ENCODE measurements around the gene MYLK. TPM values are rescaled to one million over a fixed set of nuclear protein-coding genes. Genes with fewer than 3 reads are reported as not detected.

Gene MYLK
- total RNA-seq, 2 donors from 2014 or later: 2.1 to 52.1 TPM

DNA sequence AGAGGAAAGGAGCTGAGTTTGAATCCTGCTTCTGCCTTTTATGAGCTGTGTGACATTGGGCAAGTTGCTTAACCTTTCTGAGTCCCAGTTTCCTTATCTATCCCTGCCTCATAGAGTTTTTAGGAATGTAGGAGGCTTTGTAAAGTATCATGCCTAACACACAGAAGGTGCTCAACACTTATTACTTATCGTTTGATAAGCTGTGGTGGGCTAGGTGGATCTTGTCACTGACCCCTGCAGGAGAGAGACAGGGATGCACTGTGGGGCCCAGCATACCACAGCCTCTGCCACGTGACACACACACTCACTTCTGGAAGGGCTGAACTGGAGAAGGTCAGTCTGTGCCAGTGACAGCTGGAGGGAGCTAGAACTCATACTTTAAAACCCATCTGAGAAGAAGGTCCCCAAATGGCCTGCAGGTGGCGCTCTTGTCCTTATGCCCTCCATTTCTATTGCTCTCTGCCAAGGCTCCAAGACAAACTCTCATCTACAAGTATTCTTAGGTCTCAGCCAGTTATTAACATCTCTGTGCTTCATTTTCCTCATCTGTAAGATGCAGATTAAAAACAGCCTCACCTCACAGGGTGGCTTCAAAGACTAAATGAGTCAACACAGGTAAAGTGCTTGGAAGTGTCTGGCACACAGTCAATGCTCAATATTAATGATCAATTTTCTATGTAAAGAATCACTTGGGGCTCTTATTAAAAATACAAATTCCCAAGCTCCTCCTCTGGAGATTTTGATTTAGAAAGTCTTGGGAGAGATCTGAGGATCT, 241.8 kb downstream of the MYLK start:
- peaks cover 5% of the 10 kb centered on the region for H3K27me3 Mint-ChIP-seq
- no peaks in the 10 kb centered on the region for H3K9me3 ChIP-seq (ENCODE audit: control insufficient read depth, low read length, poor library complexity, severe bottlenecking)
- H3K4me1 Mint-ChIP-seq: peaks cover 2% of the 10 kb centered on the region
- H3K27ac Mint-ChIP-seq: no peak overlapping the region
- DNase-seq (peak; percentile 11 to 22 (median 12)), ATAC-seq (peak; percentile 40)
- H3K36me3 Mint-ChIP-seq (ENCODE audit: low read depth): no peaks in the 10 kb centered on the region
- H3K4me3 Mint-ChIP-seq: no peak overlapping the region

DNA sequence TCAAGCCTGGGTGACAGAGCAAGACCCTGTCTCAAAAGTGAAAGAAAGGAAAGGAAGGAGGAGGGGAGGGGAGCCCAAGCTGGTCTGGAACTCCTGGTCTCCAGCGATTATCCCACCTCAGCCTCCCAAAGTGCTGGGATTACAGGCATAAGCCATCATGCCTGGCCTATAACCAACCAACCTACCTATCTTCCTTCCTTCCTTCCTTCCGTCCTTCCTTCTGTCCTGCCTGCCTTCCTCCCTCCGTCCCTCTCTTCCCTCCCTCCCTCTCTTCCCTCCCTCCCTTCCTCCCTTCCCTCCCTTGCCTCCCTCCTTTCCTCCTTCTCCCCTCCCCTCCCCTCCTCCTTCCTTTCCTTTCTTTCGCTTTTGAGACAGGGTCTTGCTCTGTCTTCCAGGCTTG, 242.6 kb downstream of the MYLK start:
- peaks cover 5% of the 10 kb centered on the region for H3K27me3 Mint-ChIP-seq
- no peak overlapping the region for H3K27ac Mint-ChIP-seq
- no peak for DNase-seq
- H3K4me1 Mint-ChIP-seq: peaks cover 2% of the 10 kb centered on the region
- H3K36me3 Mint-ChIP-seq (ENCODE audit: low read depth): no peaks in the 10 kb centered on the region
- H3K9me3 ChIP-seq (ENCODE audit: control insufficient read depth, low read length, poor library complexity, severe bottlenecking): no peaks in the 10 kb centered on the region
- H3K4me3 Mint-ChIP-seq: no peak overlapping the region
- no peak for ATAC-seq

DNA sequence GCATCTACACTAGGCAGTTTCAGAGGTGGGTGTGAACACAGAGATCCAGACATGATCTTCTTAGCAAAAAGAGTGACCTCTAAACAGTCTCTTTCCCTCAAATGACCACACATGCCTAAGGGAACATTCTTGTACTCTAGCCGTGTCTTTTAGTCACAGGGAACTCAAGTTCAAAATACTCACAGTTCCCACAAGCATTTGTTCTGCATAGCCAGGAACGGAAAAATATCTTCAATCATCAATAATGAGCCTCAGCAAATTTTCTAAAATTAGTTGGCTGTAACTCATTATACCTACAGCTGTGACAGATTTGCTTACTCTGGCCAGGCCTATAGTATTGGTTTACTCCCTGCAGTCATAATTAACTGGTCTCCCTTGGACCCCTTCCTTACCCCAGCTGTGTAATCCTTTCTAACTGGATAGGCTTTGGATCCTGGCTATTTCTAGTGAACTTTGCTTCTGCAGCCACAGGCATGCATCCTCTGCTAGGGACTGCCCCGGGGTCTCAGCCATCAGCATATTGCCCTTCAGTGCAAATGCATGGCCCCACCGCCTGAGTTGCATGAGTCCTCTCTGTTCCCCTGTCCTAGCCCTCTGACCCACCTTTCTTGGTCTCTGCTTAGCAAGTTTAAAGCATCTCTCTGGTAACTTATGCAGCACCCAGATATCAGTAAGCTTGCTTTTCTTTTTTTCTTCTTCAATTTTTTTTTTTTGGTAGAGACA, 243.2 kb downstream of the MYLK start:
- no peaks in the 10 kb centered on the region for H3K9me3 ChIP-seq (ENCODE audit: control insufficient read depth, low read length, poor library complexity, severe bottlenecking)
- H3K27me3 Mint-ChIP-seq: peaks cover 5% of the 10 kb centered on the region
- H3K27ac Mint-ChIP-seq: no peak overlapping the region
- H3K4me3 Mint-ChIP-seq: no peak overlapping the region
- ATAC-seq (no peak), DNase-seq (no peak)
- no peaks in the 10 kb centered on the region for H3K36me3 Mint-ChIP-seq (ENCODE audit: low read depth)
- H3K4me1 Mint-ChIP-seq: peaks cover 2% of the 10 kb centered on the region

DNA sequence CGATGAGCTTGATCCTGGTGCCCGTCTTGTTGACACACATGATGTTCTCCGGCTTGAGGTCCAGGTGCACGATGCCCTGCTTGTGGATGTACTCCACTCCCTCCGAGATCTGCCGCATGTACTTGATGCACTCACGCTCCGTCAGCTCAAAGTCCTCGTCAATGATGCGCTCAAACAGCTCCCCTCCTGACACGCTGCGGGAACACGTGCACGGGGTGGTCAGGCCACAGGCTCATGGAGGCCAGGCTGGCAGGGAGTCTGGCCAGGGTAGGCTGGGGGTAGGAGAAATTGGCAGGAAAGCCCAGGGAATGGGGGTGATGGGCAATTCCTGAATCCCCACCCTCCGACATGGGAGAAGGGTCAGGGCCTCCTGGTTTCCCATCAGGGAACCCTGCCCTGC, 243.8 kb downstream of the MYLK start:
- no peaks in the 10 kb centered on the region for H3K9me3 ChIP-seq (ENCODE audit: control insufficient read depth, low read length, poor library complexity, severe bottlenecking)
- DNase-seq (no peak), ATAC-seq (no peak)
- H3K36me3 Mint-ChIP-seq (ENCODE audit: low read depth): peaks cover 3% of the 10 kb centered on the region
- peaks cover 5% of the 10 kb centered on the region for H3K27me3 Mint-ChIP-seq
- no peak overlapping the region for H3K4me3 Mint-ChIP-seq
- H3K4me1 Mint-ChIP-seq: peaks cover 2% of the 10 kb centered on the region
- H3K27ac Mint-ChIP-seq: no peak overlapping the region

DNA sequence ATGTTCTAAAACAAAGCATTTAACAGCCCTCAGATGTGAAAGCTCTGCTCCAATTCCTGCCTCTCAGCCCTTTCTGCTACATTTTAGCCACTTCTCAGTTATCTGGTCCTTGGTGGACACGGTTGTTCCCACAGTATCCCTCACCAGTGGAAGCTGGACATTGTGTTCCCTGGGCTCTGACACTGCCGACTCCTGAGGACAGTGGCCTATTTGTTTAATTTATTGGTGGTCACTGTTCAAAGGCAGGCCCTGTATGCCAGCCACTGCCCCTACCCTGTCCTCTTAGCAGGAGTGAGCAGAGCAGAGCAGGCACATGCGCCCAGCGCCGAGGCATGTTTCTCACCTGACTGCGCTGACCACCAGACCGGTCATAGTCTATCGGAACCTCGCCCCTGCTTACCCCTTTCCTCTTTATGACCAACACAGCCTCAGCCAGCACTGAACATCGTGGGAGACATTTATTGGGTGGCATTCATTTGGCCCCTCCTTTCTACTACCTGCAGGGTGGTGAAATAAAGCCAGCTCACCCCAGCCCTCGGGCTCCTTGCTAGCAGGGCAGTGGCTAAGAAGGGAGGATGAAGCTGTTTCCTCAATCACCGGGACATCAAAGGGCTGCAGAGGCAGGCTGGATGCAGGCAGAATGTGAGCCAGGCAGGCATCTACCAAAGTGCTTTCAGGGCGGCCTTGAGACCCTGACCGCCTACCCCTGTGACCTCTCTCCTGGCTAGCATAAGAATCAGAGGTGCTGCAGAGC, 245.0 kb downstream of the MYLK start:
- Mint-ChIP-seq H3K27me3 (peaks cover 5% of the 10 kb centered on the region), H3K4me3 (no peak overlapping the region), H3K27ac (no peak overlapping the region), H3K4me1 (peaks cover 2% of the 10 kb centered on the region), H3K36me3 (ENCODE audit: low read depth) (peaks cover 3% of the 10 kb centered on the region)
- no peaks in the 10 kb centered on the region for H3K9me3 ChIP-seq (ENCODE audit: control insufficient read depth, low read length, poor library complexity, severe bottlenecking)
- DNase-seq (no peak), ATAC-seq (no peak)

DNA sequence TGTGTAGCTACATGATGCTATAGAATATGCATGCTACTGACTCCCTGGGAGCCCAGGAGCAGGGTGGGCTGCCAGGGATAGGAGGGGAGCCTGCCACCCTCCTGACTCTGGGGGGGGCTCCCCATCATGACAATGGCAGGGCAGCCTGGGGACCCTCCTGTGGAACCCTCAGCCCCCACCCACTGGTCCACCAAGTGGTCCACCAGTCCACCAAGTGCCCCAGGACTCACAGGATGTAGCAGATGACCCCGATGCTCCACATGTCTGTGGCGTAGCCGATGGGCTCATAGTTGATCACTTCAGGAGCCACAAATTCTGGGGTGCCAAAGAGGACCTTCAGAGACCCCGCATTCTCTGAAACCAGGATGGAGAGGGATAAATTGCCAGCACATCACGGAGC, 246.3 kb downstream of the MYLK start:
- H3K9me3 ChIP-seq (ENCODE audit: control insufficient read depth, low read length, poor library complexity, severe bottlenecking): no peaks in the 10 kb centered on the region
- no peak for DNase-seq
- peaks cover 2% of the 10 kb centered on the region for H3K4me1 Mint-ChIP-seq
- H3K27ac Mint-ChIP-seq: no peak overlapping the region
- H3K36me3 Mint-ChIP-seq (ENCODE audit: low read depth): peaks cover 3% of the 10 kb centered on the region
- H3K27me3 Mint-ChIP-seq: peaks cover 5% of the 10 kb centered on the region
- no peak for ATAC-seq
- H3K4me3 Mint-ChIP-seq: no peak overlapping the region

DNA sequence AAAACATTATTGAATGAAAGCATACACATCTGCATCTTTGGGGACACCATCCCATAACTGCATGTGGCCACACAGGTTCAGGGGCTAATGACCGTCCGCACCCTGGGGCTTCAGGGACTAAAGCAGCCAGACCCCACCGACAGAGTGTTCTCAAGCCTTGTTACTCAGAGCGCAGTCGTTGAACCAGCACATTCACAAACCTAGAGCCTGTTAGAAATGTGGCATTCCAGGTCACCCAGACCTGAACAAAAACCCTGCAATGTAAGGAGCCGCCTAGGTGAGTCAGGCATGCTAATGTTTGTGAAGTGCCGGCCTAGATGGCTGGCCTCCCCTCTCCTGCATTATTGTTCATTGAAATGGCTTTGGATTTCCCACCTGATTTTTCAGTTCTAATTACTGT, 247.0 kb downstream of the MYLK start:
- H3K36me3 Mint-ChIP-seq (ENCODE audit: low read depth): peaks cover 3% of the 10 kb centered on the region
- ATAC-seq (no peak), DNase-seq (no peak)
- no peaks in the 10 kb centered on the region for H3K9me3 ChIP-seq (ENCODE audit: control insufficient read depth, low read length, poor library complexity, severe bottlenecking)
- H3K27me3 Mint-ChIP-seq: peaks cover 5% of the 10 kb centered on the region
- H3K27ac Mint-ChIP-seq: no peak overlapping the region
- H3K4me3 Mint-ChIP-seq: no peak overlapping the region
- H3K4me1 Mint-ChIP-seq: peaks cover under 1% of the 10 kb centered on the region

DNA sequence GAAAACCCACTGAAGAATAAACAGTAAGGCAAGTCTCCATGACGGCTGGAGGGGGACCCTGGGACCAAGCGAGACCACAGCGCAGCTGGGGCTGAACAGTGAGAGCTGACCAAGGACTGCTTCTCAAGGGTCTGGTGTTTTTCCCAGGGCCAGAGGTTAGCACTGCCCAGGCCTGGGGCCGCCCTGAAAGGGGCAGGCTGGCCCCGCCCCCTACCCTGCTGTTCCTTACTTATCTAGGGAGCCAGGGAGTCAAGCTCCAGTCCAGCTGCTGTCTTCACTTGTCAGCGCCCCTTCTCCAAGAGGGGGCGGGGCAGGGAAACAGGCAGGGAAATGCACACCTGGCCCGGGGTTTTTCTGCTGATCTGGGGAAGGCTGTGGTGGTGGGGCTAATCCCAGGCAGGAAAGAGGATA, 247.7 kb downstream of the MYLK start:
- no peaks in the 10 kb centered on the region for H3K4me1 Mint-ChIP-seq
- DNase-seq: no peak
- no peaks in the 10 kb centered on the region for H3K9me3 ChIP-seq (ENCODE audit: control insufficient read depth, low read length, poor library complexity, severe bottlenecking)
- peaks cover 3% of the 10 kb centered on the region for H3K36me3 Mint-ChIP-seq (ENCODE audit: low read depth)
- H3K27ac Mint-ChIP-seq: no peak overlapping the region
- no peak for ATAC-seq
- no peak overlapping the region for H3K4me3 Mint-ChIP-seq
- peaks cover 5% of the 10 kb centered on the region for H3K27me3 Mint-ChIP-seq

DNA sequence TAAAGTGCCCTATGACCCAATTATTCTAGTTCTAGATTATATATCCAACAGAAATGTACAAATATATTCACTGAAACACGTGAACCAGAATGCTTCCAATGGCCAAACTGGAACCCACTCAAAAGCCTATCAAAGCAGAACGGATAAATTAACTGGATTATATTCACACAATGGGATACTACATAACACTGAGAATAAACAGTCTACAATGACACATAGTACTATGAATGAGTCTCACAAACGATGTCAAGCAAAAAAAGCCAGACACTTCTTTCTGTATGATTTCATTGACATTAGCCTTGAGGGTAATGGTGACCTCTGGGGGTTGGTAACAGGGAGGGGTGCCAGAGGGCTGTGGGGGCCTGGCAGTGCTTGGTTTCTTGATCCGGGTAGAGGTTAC, 248.4 kb downstream of the MYLK start:
- H3K9me3 ChIP-seq (ENCODE audit: control insufficient read depth, low read length, poor library complexity, severe bottlenecking): no peaks in the 10 kb centered on the region
- no peak for DNase-seq
- Mint-ChIP-seq H3K27ac (no peak overlapping the region), H3K27me3 (peaks cover 5% of the 10 kb centered on the region), H3K4me1 (no peaks in the 10 kb centered on the region), H3K36me3 (ENCODE audit: low read depth) (peaks cover 3% of the 10 kb centered on the region), H3K4me3 (no peak overlapping the region)
- no peak for ATAC-seq

DNA sequence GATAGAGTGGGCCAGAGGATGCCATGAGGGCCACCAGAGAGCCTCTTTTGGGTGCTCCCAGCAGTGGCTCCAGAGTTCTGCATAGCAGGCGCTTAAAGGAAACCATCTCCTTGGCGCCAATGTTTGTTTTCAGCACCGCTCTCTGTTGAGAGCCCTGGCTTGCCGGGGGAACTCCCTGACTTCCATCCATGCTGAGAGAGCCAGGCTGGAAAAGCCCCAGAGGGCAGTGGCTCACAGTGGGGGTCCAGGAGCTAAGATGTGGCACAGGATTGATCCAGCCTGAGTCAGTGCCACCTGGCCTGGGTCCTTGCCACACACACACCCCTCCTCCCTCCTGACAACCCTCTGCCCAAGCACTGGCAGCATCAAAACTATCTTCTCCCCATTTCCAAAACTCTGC, 248.9 kb downstream of the MYLK start:
- H3K27me3 Mint-ChIP-seq: peaks cover 5% of the 10 kb centered on the region
- DNase-seq (no peak), ATAC-seq (no peak)
- H3K4me1 Mint-ChIP-seq: no peaks in the 10 kb centered on the region
- no peaks in the 10 kb centered on the region for H3K9me3 ChIP-seq (ENCODE audit: control insufficient read depth, low read length, poor library complexity, severe bottlenecking)
- H3K36me3 Mint-ChIP-seq (ENCODE audit: low read depth): peaks cover 3% of the 10 kb centered on the region
- no peak overlapping the region for H3K4me3 Mint-ChIP-seq
- no peak overlapping the region for H3K27ac Mint-ChIP-seq

DNA sequence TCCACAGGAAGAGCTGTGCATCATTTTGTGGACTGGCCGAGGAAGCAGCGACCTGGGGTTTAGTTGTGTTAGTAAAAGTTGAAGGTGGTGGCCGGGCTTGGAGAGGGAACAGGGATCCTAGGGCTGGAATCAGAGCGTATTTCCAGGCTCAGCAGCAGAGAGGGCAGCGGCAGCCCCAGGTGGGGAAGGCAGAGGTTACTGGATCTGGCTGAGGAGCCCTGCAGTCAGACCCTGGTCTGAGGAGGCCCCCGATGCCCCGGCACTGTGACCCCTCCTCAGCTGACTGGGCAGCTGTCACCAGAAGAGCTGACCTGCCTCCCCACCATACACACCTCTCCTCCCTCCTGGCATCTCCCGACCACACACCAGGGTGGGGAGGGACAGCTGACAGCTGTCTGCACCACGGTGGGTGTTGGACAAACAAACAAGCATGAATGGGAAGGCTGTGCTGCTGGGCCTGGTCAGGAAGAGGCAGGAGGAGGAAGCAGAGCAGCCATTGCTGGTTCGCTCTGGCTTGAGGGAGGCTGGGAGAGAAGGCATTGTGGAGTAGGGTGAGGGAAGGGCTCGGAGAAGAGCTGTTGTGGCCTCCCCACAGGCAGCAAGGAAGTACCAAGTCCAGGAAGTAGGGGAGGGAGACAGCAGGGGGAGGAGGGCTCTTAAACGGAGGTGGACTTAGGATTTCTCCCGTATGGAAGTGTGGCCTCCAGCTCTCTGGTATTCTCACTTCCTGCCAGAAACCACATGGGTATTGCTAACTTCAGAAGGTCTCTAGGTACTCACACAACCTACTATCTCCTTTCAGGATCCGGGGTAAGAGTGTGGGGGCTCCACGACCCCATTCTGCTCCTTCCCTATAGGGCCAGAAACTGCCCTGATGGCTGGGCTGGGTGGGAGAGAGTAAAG, 249.7 kb downstream of the MYLK start:
- DNase-seq (no peak), ATAC-seq (no peak)
- H3K27me3 Mint-ChIP-seq: peaks cover 5% of the 10 kb centered on the region
- no peaks in the 10 kb centered on the region for H3K9me3 ChIP-seq (ENCODE audit: control insufficient read depth, low read length, poor library complexity, severe bottlenecking)
- H3K27ac Mint-ChIP-seq: no peak overlapping the region
- no peaks in the 10 kb centered on the region for H3K4me1 Mint-ChIP-seq
- H3K4me3 Mint-ChIP-seq: no peak overlapping the region
- peaks cover 3% of the 10 kb centered on the region for H3K36me3 Mint-ChIP-seq (ENCODE audit: low read depth)

DNA sequence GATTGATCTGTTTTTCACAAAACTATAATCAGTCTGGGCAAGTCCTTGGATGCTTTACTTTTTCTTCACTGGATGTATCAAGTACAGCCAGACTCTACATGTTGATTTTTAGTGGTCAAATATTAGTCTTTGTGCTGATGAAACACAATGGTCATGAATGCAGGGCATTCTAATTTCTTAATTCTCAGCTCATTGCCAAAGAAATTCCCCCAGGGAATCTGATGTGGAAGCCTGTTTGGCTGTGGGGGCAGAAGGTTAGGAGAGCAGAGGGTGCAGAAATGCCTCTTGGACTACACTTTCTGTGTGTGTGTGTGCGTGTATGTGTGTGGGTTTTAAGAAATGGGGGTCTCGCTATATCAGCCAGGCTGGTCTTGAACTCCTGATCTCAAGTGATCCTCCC, 250.6 kb downstream of the MYLK start:
- Mint-ChIP-seq H3K27me3 (peaks cover 2% of the 10 kb centered on the region), H3K4me1 (no peaks in the 10 kb centered on the region), H3K4me3 (no peak overlapping the region), H3K36me3 (ENCODE audit: low read depth) (peaks cover 3% of the 10 kb centered on the region), H3K27ac (no peak overlapping the region)
- ATAC-seq (no peak), DNase-seq (no peak)
- no peaks in the 10 kb centered on the region for H3K9me3 ChIP-seq (ENCODE audit: control insufficient read depth, low read length, poor library complexity, severe bottlenecking)
